Liver (tissue), 9 donors: ENCODE measurements around the gene IGF2BP3. TPM values are rescaled to one million over a fixed set of nuclear protein-coding genes. Genes with fewer than 3 reads are reported as not detected.

Source experiments
- DNase-seq: peaks from one replicate; pipeline ENCODE4 v3.0.0-alpha.2; 2017; ENCODE audit warnings: low spot score
- H3K27ac ChIP-seq, 2 donors: one replicate each; pipeline ENCODE4 v1.7.0; 2013; ENCODE audit warnings: inconsistent platforms in 2 of 2, low read length in 2 of 2, control low read depth in 1 of 2, low read depth in 1 of 2, mild to moderate bottlenecking in 1 of 2
- H3K27me3 ChIP-seq, 4 donors: one replicate each; pipeline versions ENCODE4 v1.6.1 to v1.7.0; 2013; ENCODE audit warnings: low read length in 3 of 4, inconsistent platforms in 1 of 4, mild to moderate bottlenecking in 1 of 4, moderate library complexity in 1 of 4; ENCODE audit not compliant: control insufficient read depth in 4 of 4, insufficient read depth in 4 of 4
- H3K36me3 ChIP-seq, 4 donors: one replicate each; pipeline versions ENCODE4 v1.6.1 to v1.7.0; 2013; ENCODE audit warnings: low read length in 3 of 4, mild to moderate bottlenecking in 3 of 4, low read depth in 1 of 4, moderate library complexity in 1 of 4; ENCODE audit not compliant: control insufficient read depth in 4 of 4, insufficient read depth in 3 of 4
- H3K4me1 ChIP-seq, 4 donors: one replicate each; pipeline versions ENCODE4 v1.6.1 to v1.7.0; 2013; ENCODE audit warnings: low read length in 3 of 4, mild to moderate bottlenecking in 3 of 4, moderate library complexity in 1 of 4; ENCODE audit not compliant: control insufficient read depth in 4 of 4, insufficient read depth in 4 of 4
- H3K4me3 ChIP-seq, 3 donors: one replicate each; pipeline versions ENCODE4 v1.6.1 to v1.7.0; 2013; ENCODE audit warnings: low read length in 3 of 3, control low read depth in 1 of 3, low read depth in 1 of 3, mild to moderate bottlenecking in 1 of 3
- H3K9ac ChIP-seq, 2 donors: one replicate each; pipeline ENCODE4 v1.7.0; 2013; ENCODE audit warnings: low read length in 2 of 2, mild to moderate bottlenecking in 2 of 2, moderate library complexity in 2 of 2, control low read depth in 1 of 2, low read depth in 1 of 2
- H3K9me3 ChIP-seq, 4 donors: one replicate each; pipeline versions ENCODE4 v1.6.1 to v1.7.0; 2013; ENCODE audit warnings: low read length in 3 of 4; ENCODE audit not compliant: control insufficient read depth in 4 of 4
- ATF3 ChIP-seq: IDR thresholded peaks from 2 replicates; pipeline ENCODE4 v1.6.1; 2016; ENCODE audit warnings: antibody characterized with exemption
- EGR1 ChIP-seq, 2 donors: IDR thresholded peaks; 2 replicates each; pipeline ENCODE4 v1.6.1; 2016 to 2018; ENCODE audit warnings: antibody characterized with exemption in 2 of 2, low read depth in 2 of 2
- FOXA1 ChIP-seq: IDR thresholded peaks from 2 replicates; pipeline ENCODE4 v1.6.1; 2016; ENCODE audit warnings: antibody characterized with exemption
- FOXA2 ChIP-seq: IDR thresholded peaks from 2 replicates; pipeline ENCODE4 v1.6.1; 2016; ENCODE audit warnings: antibody characterized with exemption
- GABPA ChIP-seq, 2 donors: IDR thresholded peaks in 1 of 2; conservative IDR thresholded peaks in 1 of 2; 2 replicates each; pipeline ENCODE4 v1.6.1; 2016; ENCODE audit warnings: antibody characterized with exemption in 2 of 2, mild to moderate bottlenecking in 1 of 2, moderate library complexity in 1 of 2
- HNF4A ChIP-seq, 2 donors: conservative IDR thresholded peaks; 2 replicates each; pipeline ENCODE4 v1.6.1; 2016; ENCODE audit warnings: antibody characterized with exemption in 2 of 2, mild to moderate bottlenecking in 2 of 2
- HNF4G ChIP-seq: IDR thresholded peaks from 2 replicates; pipeline ENCODE4 v1.6.1; 2016; ENCODE audit warnings: antibody characterized with exemption
- JUND ChIP-seq, 2 donors: IDR thresholded peaks; 2 replicates each; pipeline ENCODE4 v1.6.1; 2016; ENCODE audit warnings: antibody characterized with exemption in 2 of 2
- NR2F2 ChIP-seq: IDR thresholded peaks from 2 replicates; pipeline ENCODE4 v1.6.1; 2016; ENCODE audit warnings: antibody characterized with exemption
- RAD21 ChIP-seq, 2 donors: IDR thresholded peaks; 2 replicates each; pipeline ENCODE4 v1.6.1; 2016; ENCODE audit warnings: antibody characterized with exemption in 2 of 2, mild to moderate bottlenecking in 2 of 2
- REST ChIP-seq: IDR thresholded peaks from 2 replicates; pipeline ENCODE4 v1.6.1; 2016; ENCODE audit warnings: antibody characterized with exemption, mild to moderate bottlenecking
- RXRA ChIP-seq, 2 donors: IDR thresholded peaks; 2 replicates each; pipeline ENCODE4 v1.6.1; 2017 to 2018; ENCODE audit warnings: antibody characterized with exemption in 2 of 2, mild to moderate bottlenecking in 1 of 2
- SP1 ChIP-seq: IDR thresholded peaks from 2 replicates; pipeline ENCODE4 v1.6.1; 2018; ENCODE audit warnings: antibody characterized with exemption, mild to moderate bottlenecking
- TAF1 ChIP-seq: conservative IDR thresholded peaks from 2 replicates; pipeline ENCODE4 v1.6.1; 2016; ENCODE audit warnings: antibody characterized with exemption, mild to moderate bottlenecking
- YY1 ChIP-seq: IDR thresholded peaks from 2 replicates; pipeline ENCODE4 v1.6.1; 2016; ENCODE audit warnings: antibody characterized with exemption, mild to moderate bottlenecking
- ZBTB33 ChIP-seq: IDR thresholded peaks from 2 replicates; pipeline ENCODE4 v1.6.1; 2016; ENCODE audit warnings: antibody characterized with exemption
- WGBS: extraction: QIAGEN DNeasy Blood & Tissue Kit; methylation state at CpG from one replicate; pipeline ENCODE4 v1.1.7; 2013; 5-methylcytosine and 5-hydroxymethylcytosine counted together
- polyA plus RNA-seq, 2 donors: library from polyadenylated mRNA; stranded (reverse) in 1 of 2; unstranded in 1 of 2; fragments of 200-250 nt in 1 of 2; fragments of >200 nt in 1 of 2; fragmentation: Nextera tagmentation in 1 of 2; extraction: Ambion mirVana in 1 of 2; gene quantifications; one replicate each; pipeline versions ENCODE4 v1.2.1 to v1.2.3, GENCODE V29; 2013 to 2015
- total RNA-seq, 2 donors: library from RNA; depleted of rRNA; stranded (reverse); fragments of >200 nt; gene quantifications; one replicate each; pipeline ENCODE4 v1.2.3, GENCODE V29; 2014
- TF ChIP-seq, protein P1 (sequence below): IDR thresholded peaks from 2 replicates; pipeline ENCODE4 v1.6.1; 2016; ENCODE audit warnings: antibody characterized with exemption
- TF ChIP-seq, protein P2 (sequence below): fragments of 150-350 bp; IDR thresholded peaks from 2 replicates; pipeline ENCODE4 v1.5.1; 2017; ENCODE audit warnings: improper control_type of control experiment, low read depth, low read length; ENCODE audit not compliant: missing input control
- donor health status: healthy.
- donor health status: healthy.
- donor health status: healthy.
- donor health status: healthy.
- donor health status: healthy.

Gene IGF2BP3
- total and polyA plus RNA-seq, 4 donors = 0.17 to 28.4 (median 0.23) TPM; not detected in 1

DNA sequence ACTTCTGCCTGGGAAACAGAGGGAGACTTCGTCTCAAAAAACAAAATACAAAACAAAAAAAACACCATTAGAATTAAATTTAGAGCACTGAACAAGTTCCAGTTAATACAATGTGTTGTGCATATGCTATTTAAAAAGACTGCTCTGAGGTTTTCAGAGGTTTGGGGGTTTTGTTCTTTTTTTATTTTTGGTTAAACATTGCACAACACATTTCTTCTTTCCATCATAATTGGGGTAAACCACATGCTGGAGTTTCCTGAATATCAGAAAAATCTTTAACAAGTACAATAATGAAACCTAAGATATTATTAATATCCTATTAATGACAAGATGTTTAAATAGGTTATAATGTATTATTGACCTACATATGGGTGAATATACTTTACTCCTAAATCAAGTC is 26.3 kb downstream of the IGF2BP3 start:
- Histone ChIP-seq H3K27ac (no peak overlapping the region), H3K4me1 (no peaks in the 10 kb centered on the region), H3K9me3 (no peaks in the 10 kb centered on the region), H3K9ac (no peak overlapping the region), H3K4me3 (no peak overlapping the region), H3K36me3 (no peaks in the 10 kb centered on the region), H3K27me3 (no peaks in the 10 kb centered on the region)
- WGBS = 75% methylated on average over 1 of the region's 1 CpG
- no peak for DNase-seq
- TF ChIP-seq FOXA1 = no peak
- TF ChIP-seq ATF3 = no peak
- TF ChIP-seq SP1 = no peak
- TF ChIP-seq JUND (IDR thresholded peaks at IDR 0.05) = no peak
- TF ChIP-seq TAF1 = no peak
- no peak for TF ChIP-seq REST
- no peak for TF ChIP-seq FOXA2
- TF ChIP-seq RAD21 (IDR thresholded peaks at IDR 0.05) = no peak
- no peak for TF ChIP-seq GABPA (IDR thresholded peaks at IDR 0.05 in 1 of 2, conservative IDR thresholded peaks at IDR 0.05 in 1 of 2)
- no peak for TF ChIP-seq NR2F2
- no peak for TF ChIP-seq YY1
- no peak for TF ChIP-seq RXRA (IDR thresholded peaks at IDR 0.05)
- TF ChIP-seq, protein P1, sequence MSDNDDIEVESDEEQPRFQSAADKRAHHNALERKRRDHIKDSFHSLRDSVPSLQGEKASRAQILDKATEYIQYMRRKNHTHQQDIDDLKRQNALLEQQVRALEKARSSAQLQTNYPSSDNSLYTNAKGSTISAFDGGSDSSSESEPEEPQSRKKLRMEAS = no peak
- no peak for TF ChIP-seq HNF4A (conservative IDR thresholded peaks at IDR 0.05)
- TF ChIP-seq, protein P2, sequence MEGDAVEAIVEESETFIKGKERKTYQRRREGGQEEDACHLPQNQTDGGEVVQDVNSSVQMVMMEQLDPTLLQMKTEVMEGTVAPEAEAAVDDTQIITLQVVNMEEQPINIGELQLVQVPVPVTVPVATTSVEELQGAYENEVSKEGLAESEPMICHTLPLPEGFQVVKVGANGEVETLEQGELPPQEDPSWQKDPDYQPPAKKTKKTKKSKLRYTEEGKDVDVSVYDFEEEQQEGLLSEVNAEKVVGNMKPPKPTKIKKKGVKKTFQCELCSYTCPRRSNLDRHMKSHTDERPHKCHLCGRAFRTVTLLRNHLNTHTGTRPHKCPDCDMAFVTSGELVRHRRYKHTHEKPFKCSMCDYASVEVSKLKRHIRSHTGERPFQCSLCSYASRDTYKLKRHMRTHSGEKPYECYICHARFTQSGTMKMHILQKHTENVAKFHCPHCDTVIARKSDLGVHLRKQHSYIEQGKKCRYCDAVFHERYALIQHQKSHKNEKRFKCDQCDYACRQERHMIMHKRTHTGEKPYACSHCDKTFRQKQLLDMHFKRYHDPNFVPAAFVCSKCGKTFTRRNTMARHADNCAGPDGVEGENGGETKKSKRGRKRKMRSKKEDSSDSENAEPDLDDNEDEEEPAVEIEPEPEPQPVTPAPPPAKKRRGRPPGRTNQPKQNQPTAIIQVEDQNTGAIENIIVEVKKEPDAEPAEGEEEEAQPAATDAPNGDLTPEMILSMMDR = no peak
- no peak for TF ChIP-seq ZBTB33
- no peak for TF ChIP-seq HNF4G

- DNase-seq = no peak
- H3K27me3 ChIP-seq = no peaks in the 10 kb centered on the region
- no peaks in the 10 kb centered on the region for H3K36me3 ChIP-seq
- H3K9me3 ChIP-seq = no peaks in the 10 kb centered on the region
- H3K4me1 ChIP-seq = no peaks in the 10 kb centered on the region
- WGBS = 94% methylated on average over 4 of the region's 4 CpGs
- H3K9ac ChIP-seq = no peak overlapping the region
- no peak for TF ChIP-seq EGR1 (IDR thresholded peaks at IDR 0.05; ENCODE audit: low read depth in 2 of 2)
- TF ChIP-seq ATF3 = no peak
- no peak for TF ChIP-seq JUND (IDR thresholded peaks at IDR 0.05)
- no peak for TF ChIP-seq YY1
- no peak for TF ChIP-seq FOXA1
- TF ChIP-seq HNF4G = no peak
- H3K27ac ChIP-seq = no peak overlapping the region
- no peak overlapping the region for H3K4me3 ChIP-seq
Measured at GRCh38 chr7:23438171-23438570, 32.1 kb downstream of the IGF2BP3 start.
